NCI-H1105 (cell line): ENCODE results near the gene TPPP.

Experiments used
- DNase-seq: peaks from one replicate; lab custom pipeline; 2025; lab: John Stamatoyannopoulos, UW

TPPP gene

DNA sequence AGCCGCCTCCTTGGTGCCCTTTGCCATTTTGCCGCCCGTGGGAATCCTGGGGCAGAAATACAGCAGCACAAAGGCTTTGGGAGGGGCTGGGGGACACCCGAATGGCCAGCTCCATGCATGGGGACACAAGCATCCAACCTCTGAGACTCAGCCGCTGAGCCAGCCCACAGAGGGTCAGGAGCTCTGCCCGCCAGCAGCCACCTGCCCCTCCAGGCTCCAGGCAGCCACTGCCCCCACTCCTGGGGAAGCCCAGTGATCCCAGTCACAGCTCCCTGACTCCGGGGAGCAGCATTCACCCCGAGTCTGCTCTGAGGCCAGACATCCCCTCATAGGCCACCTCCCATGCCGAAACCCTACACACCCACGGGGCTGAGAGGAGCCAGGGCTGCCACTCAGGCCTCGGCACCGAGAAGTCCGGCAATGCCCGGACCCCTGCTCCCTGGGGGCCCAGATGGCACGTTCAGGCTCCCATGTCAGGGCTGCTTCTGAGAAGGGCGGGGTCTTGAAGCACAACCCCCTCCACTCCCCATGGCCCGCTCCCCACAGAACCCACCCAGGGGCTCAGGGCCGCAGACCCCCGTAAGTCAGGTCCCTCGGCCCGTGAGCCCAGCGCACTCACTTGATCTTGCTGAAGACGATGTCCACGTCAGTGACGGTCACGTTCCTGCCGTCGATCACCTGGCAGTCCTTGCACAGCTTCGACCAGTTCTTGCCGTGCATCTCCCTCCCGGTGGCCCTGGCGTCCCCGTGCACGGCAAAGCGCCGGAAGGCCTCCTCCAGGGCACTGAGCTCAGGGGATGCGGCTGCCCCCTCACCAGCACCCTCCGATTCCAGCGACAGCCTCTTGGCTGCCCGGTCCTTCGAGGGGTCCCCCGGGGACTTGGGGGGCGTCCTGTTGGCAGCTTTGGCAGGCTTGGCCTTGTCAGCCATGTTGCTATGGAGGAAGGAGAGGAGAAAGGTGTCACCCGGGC is 15.7 kb downstream of the TPPP start:
- DNase-seq, result no peak

DNA sequence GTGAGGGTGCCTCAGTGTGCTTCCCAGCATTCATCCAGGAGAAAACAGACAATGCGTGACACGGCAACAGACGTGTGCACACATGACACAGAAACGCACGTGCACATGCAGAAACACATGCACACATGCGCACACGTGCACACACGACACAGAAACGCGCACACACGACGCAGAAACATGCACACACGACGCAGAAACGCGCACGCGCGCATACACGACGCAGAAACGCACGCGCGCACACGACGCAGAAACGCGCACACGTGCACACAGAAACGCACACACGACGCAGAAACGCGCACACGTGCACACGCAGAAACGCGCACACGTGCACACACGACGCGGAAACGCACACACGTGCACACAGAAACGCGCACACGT is 16.5 kb downstream of the TPPP start:
- no peak for DNase-seq

DNA sequence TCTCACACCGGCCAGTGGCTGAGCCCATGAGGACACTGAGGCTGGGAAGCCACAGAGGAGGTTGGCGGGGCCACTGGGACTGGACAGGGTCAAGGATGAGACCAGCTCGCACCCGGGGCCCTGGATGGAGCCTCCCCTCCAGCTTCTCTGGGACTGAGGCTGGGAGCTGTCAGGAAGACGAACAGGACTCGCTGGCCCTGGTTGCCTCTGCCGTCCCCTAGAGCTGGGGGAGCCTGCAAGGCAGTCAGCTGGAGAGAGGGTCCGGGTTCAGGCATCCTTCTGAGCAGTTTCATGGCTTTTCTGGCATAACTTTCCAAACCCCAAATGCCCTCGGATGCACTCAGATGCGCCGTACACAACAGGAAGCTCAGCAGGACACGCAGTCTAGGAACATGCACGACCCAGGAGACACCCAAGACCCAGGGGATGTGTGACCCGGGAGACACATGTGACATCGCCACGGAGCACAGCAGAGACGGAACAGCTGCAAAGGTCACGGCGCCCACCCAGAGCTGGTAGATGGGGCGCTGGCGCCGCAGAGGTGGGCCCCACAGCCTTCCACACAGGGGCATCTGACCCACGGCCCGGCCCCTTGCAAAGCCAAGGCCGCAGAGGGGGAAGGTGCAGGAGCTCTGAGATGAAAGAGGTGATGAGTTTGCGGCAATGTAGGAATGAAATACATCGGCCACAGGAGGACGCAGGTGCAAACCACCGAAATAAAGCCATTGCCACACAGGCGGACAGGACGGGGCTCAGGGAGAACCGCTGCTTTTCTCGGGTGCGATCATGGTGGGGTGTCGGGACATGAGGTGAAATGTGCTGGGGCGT is 17.1 kb downstream of the TPPP start:
- no peak for DNase-seq

DNA sequence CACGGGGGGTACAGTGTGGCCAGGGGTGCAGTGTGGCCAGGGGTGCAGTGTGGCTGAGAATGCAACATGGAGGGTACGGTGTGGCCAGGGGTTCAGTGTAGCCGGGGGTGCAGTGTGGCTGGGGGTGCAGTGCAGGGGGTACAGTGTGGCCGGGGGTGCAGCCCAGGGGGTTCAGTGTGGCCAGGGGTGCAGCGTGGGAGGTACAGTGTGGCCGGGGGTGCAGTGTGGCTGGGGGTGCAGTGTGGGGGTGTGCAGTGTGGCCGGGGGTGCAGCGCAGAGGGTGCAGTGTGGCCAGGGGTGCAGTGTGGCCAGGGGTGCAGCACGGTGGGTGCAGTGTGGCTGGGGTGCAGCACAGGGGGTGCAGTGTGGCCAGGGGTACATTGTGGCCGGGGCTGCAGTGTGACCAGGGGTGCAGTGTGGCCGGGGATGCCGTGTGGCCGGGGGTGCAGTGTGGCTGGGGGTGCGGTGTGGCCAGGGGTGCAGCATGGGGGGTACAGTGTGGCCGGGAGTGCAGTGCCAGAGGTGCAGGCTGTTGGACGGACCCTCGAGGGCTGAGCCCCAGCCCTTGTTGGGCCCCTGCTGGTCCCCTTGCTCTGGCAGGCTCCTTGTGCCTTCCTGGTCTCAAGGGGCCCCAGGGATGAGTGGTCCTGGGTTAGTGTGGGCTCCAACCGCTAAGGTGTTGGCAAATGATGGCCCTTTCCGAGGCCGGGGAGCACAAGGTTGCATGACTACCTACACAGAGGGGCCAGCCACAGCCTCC is 17.9 kb downstream of the TPPP start:
- DNase-seq, result no peak

DNA sequence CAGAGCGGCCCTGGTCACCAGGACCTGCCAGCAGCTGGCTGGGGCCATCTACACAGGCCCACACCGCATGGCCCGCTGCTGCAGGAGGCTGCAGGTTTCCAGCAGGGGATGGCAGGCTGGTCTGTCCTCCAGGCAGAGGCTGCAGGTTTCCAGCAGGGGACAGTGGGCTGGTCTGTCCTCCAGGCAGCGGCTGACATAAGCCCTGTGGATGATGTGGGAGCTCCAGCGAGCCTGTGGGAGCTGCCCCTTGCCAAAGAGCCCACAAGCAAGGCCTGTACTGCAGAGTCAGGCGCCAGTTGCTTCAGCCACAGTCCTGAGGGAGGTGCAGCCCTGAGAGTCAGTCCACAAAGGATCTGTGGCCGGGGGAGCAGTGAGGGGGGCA is 18.5 kb downstream of the TPPP start:
- DNase-seq, result no peak

DNA sequence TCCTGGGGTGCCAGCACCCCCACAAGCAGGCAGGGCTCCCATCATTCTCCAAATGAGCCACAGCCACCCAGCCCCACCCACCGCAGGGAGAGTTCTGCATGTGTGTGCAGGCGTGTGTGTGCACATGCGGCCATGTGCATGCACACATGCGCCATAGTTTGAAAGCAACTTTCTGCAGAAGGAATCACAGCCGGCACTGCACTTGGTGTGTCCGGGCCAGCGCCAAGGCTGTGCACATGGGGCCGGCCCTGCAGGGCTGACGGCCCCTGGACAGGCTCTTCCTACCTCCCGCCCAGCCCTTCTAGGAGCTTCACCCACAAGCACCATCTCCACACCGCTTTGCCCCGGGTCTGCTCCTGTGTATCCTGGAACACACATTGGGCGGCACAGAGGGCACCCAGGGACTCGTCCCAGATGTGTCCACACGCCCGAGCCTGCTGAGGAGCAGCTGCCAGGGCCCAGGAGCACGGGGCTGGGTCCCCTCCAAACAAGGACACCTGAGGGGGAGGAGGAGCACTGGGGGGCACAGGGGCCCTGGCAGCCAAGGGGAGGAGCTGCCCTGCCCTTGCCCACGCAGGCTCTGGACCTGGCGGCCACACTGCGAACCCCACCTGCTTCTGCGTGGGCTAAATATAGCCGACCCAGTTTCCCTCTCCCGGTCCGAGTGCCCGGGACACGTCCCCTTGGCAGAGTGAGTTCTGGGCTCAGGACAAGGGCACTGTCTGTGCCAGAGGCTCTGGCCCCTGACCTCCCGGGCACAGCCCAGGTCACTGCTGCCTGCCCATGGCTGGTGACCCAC is 19.1 kb downstream of the TPPP start:
- no peak for DNase-seq

DNA sequence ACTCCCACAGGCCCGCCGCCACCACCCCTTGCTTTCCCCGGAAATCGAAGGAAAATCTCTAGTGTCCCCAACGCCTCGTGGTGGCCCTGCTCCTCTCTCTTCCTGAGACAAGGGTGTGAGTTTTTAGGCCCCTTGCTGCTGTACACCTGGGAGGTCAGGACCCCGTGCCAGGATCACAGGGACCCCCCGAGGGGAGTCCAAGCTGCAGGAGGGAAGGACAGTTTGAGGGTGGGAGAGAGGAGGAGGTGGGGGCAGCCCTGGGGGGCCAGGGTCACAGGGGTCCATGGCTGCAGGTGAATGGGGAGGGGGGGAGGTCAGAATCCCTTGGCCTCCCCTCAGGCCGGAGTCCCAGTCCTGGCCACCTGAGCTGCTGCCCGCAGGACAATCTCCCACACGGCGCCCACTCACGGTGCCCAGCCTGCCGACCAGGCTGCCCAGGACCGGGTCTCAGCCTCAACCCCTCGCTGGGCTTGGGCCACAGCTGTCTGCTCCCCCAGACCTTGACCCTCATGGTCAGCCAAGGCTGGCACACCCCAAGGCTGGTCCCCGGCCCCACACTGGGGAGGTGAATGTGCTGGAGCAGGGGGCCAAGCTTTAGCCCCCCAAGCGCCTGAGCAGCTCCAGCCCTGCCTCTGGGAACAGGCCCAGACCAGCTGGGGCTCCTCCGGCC is 19.9 kb downstream of the TPPP start:
- no peak for DNase-seq

DNA sequence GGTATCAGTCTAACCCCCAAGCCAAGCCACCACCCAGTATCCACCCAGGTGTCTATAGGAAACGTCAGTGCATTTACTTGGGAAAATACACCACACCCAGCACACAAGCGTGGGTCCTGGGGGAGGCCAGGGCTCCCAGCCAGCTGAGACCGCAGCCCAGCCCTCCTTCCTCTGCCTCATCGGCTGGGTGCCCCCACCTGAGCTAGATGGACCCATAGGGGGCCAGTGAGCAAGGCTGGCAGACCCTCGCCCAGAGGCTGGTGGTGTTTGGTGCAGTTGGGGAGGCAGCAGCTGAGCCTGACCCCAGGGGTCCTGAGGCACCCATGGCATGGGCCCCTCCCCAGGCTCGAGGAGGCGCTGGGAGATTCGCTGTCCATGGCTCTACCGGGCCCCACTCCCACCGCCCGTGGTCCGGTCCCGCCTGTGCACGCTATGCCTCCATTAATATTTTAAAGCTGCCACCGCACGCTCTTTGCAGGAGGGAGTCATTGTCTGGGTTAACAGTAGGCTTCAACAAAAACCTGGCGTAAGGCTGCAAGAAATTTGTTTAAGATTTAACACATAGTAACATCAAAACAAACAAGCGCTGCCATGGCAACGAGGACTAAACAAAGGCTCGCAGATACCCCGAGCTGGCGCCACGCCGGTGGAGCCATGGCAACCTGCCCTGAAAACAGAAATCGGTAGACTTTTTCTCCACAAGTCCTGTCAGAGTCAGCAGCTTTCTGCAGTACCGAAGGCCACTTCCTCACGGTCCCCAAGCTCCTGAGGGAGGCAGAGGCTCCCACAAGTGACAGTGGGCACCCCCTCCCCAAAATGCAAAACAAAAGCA is 20.6 kb downstream of the TPPP start:
- DNase-seq, result peak; percentile 92

DNA sequence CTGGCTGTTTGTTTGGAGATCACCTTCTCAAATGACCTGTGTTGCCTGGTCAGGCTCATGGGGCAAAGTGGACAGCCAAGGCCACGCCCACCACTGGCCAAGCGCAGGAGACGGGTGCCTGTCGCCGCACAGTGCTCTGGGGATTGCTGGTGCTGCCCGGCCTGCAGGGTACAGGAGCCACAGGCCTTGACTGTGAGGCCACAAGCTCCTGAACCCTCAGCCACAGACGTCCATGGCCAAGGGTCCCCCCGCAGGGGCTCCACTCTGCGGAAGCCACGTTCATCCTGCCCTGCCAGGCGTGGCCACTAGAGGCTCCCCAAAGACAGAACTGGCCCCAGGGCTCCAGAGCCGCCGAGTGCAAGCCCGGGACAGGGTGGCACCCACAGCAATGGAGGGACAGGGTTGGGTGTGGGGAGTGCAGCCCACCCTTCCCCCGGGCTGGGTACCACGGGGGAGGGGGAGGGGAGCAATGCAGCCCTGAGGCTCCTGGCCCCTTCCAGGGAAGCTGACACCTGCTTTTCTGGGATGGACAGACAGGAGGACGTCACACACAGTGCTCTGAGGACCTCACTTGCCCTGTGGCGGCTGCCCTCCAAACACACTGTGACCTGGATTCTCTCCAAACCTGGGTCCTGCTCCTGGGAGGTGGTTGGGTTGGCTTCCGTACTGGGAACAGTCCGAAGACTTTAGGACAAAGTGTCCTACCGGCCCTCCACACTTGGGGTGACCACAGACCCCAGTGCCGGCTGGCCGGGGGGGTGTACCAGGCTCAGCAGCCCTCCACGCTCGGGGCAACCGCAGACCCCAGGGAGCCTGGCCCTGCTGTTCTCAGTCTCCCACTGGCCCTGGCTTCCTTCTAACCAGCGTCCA is 21.5 kb downstream of the TPPP start:
- DNase-seq, result peak; percentile 63

DNA sequence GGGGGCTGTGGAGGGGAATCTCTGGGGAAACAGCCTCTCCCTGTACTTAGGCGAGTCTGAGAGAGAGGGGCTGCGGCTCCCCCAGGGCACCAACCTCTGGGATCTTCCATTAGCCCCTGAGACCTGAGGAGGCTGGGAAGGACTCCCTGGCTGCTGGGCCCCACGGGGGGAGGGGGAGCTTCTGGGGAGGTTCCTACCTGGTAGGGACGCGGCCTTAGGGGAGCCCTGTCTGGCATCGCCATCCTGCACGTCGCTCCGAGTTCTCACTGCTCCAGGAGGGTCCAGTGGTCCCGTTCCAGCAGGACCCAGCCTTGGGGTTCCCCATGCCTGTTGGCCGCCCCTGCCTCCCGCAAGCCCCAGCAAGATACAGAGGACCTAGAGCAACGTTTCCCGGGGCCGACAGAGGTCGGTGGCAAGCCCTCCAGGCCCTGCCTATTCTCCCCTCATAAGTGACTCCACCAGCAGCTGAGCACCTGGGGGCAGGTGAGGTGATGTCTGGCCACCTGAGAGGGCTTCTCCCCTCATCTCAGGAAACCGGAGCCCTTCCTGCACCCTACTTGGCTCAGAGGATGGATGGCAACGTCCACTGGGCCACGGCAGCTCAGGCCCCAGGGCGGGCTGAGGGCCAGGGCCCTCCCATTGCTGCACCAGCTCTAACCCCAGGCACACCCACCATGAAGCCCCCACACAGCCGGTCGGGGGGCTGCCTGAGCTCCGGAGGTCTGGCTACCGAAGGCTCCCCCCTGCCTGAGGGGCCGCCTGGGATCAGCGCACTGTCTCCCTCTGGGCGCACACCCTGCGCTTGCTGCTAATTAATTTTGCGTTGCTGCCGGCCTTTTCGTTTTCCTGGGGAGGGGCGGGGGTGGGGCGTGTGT is 22.5 kb downstream of the TPPP start:
- no peak for DNase-seq

DNA sequence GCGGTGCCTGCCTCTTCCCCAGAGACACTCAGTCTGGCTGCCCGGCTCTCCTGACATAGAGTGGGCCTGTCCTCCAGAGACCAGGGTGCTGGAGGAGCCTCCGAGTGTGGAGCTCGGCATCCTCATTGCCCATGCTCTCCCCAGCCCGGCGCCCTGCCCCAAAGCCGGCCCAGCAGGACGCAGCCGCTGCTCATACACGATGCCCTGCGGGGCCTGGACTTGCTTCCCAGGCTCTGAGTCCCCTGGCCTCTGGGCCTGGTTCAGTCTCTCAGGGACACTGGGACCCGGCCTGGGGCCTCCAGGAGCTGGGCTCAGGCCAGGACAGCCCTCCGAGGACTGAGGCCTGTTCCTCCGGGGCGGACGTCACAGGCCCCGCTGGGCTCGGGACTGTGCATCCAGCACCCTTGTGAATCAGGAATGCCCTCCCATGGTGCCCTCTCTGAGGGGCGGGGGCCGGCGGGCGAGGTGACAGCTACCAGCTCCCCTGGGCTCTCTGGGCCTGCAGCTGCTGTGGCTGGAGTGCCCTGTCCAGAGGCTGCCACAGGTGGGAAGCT is 23.2 kb downstream of the TPPP start:
- no peak for DNase-seq

DNA sequence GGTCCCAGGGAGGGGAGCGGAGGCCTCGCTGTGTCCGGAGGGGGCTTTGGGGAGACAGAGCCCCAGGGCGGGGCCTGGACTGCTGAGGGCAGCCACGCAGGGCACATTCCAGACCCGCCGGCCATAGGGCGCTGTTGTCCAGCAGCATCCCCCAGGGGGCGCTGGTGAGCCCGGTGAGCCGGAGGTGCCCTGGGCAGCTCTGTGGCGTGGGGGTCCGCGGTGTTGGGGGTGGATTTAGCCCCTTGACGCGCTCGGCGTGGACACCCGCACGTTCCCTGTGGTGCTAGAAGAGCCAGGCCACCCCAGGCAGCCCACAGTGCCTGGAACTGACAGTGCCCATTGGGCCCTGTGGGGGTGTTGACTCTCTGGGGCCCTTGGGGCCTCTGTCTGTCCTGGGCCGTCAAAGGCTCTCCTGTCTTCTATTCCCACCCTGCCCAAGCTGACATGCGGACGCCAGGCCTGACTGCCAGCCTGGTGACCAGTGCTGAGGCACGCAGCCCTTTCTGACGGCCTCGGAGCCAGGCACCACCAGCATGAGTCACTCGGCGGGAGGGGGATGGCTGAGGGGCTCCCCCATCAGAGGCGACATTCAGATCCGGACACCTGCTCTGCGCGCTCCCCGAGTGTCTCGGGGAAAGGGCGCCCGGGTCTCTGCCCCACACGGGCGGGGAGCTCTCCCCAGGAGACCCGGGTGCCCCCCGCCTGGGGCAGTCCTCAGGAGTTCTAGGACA is 23.9 kb downstream of the TPPP start:
- no peak for DNase-seq

DNA sequence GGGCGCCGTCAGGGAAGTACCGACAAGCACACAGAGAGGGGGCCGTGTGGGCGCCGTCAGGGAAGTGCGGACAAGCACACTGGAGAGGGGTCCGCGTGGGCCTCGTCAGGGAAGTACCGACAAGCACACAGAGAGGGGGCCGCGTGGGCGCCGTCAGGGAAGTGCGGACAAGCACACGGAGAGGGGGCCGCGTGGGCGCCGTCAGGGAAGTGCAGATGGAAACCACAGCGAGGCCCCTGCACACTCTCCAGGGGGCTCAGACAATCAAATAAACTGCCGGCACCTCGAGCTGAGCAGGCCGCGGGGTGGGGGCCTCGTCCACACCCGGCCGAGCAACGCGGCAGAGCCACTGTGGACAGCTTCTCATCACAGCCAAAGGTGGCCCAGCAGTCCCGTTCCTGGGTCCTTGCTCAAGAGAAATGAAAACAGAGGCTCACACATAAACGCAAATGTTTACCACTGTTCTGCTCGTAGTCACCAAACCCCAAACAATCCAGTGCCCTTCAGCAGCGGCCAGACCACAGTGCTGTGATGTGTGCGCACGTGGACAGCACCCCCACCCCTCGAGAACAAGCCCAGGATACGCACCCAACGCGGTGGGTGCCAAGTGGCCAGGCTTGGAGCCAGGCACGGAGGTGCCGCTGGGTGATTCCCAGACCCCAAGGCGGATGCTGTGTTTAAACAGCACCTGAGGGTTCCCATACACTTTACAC is 24.7 kb downstream of the TPPP start:
- no peak for DNase-seq

DNA sequence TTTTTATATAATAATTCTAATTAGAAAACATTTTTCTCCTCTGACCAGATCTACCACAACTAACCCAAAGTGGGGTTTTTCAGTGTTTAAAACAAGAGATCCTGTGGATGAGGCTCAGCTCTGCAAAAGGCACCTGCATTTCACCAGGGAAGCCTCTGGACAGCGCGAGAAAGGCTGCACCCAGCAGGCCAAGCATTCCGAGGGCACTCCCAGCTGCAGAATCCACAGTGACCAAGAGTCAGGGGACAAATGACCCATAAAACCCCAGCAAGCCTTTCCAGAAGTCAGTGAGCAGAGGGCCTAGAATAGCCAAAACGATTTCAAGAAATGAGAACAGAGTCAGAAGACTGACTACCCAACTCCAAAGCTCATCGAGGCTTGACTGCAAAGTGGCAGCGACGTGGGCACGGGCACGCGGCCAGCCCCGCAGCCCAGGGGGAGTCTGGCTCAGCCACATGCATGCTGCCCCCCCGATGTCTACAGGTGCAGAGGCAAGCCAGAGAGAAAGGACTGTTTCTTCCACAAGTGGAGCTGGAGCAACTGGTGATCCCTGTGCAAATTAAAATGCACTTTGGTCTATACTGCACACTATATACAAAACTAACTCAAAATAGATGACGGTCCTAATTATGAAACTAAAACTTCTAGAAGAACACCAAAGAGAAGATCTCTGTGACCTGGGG is 26.2 kb downstream of the TPPP start:
- no peak for DNase-seq

DNA sequence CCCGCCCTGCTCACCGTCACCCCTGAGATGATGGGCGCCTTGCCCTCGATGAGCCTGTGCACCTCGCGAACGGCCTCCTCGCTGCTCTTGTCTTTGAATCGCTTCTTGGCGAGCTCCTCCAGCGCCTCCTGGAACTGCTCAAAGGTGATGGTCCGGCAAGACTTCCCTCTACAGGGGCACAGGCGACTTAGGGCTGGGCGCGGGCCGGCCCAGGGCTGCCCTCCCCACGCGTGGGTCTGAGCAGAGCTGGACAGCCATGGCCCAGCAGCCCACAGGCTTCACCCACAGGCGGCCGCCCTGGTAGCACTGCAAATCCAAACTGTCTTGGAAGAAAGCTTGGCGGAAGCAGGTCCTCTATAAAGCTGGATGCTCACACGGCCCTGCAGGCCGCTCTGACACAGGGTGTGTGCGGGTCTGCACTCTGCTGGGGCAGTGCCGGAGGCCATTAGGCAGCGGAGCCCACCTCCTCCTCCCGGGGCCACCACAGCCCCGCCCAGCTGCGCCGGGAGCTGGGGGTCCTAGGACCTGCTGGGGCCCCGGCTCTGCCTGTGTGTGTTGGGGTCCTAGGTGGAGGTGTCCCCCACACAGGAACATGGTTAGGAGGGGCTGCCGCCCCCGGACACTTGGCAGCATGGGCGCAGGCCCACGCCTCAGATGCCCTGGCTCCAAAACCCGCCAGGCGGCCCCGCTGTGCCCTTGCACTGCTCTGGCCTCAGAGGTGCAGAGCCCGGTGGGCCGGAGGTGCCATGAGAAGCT is 27.0 kb downstream of the TPPP start:
- DNase-seq, result no peak
